Nephron progenitor cell (in vitro differentiated cells): ENCODE results near the gene GYG1.

ENCODE experiments used
- DNase-seq: peaks from one replicate; pipeline ENCODE4 v3.0.0; 2021
- H3K27ac Mint-ChIP-seq: 2 replicates; pipeline ENCODE4 v1.8.0; 2021; ENCODE audit warnings: mild to moderate bottlenecking, moderate library complexity, mixed read lengths
- H3K27me3 Mint-ChIP-seq: 2 replicates; pipeline ENCODE4 v1.8.0; 2021; ENCODE audit warnings: mild to moderate bottlenecking, low read depth, mixed read lengths; ENCODE audit not compliant: poor library complexity
- H3K36me3 Mint-ChIP-seq: 2 replicates; pipeline ENCODE4 v1.8.0; 2021; ENCODE audit warnings: low read depth, mixed read lengths
- H3K4me1 Mint-ChIP-seq: 2 replicates; pipeline ENCODE4 v1.8.0; 2021; ENCODE audit warnings: mixed read lengths
- H3K4me3 Mint-ChIP-seq: 2 replicates; pipeline ENCODE4 v1.8.0; 2021; ENCODE audit warnings: mild to moderate bottlenecking, moderate library complexity, mixed read lengths
- H3K9me3 Mint-ChIP-seq: 2 replicates; pipeline ENCODE4 v1.8.0; 2021; ENCODE audit warnings: mild to moderate bottlenecking, moderate library complexity, mixed read lengths
- CTCF ChIP-seq: fragments of 200-600 bp; sonication (generic); IDR thresholded peaks from 2 replicates; pipeline ENCODE4 v1.5.0; 2021; ENCODE audit warnings: antibody characterized with exemption

Gene GYG1

DNA sequence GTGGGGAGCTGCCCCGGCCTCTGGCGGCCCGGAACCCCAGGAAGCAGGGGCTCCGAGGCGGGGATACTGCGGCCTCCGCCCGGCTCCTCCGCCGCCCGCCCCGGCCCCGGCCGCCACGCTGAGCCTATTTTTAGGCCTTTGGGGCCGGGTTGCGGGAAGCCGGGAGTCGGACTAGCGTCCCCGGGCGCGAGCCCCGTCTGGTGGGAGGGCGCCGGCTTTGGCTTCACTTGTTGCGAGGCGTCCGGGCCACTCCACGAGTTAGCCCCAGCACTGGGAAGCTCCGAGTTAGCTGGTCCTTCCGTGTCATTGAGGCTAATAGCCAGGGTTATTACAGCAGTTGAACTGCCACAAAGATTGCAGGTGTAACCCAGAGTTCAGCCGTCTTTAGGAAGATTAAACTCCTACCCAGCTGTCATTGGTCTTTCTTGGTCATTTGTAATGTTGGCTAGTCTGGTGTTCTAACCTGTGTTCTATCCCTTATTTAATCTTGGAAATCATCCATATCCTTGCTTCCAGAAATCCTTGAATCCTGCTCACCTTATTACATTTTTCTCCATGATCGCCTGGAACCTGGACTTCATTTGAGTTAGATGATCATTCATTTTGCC, 791 bp downstream of the GYG1 start:
- peaks cover 14% of the 10 kb centered on the region for H3K36me3 Mint-ChIP-seq
- H3K27ac Mint-ChIP-seq, result no peak overlapping the region
- DNase-seq, result peak; percentile 66
- no peaks in the 10 kb centered on the region for H3K9me3 Mint-ChIP-seq
- H3K4me1 Mint-ChIP-seq, result peaks cover 5% of the 10 kb centered on the region
- peaks cover 17% of the 10 kb centered on the region for H3K27me3 Mint-ChIP-seq
- TF ChIP-seq CTCF, result no peak
- peak overlapping the region; percentile 79 for H3K4me3 Mint-ChIP-seq

DNA sequence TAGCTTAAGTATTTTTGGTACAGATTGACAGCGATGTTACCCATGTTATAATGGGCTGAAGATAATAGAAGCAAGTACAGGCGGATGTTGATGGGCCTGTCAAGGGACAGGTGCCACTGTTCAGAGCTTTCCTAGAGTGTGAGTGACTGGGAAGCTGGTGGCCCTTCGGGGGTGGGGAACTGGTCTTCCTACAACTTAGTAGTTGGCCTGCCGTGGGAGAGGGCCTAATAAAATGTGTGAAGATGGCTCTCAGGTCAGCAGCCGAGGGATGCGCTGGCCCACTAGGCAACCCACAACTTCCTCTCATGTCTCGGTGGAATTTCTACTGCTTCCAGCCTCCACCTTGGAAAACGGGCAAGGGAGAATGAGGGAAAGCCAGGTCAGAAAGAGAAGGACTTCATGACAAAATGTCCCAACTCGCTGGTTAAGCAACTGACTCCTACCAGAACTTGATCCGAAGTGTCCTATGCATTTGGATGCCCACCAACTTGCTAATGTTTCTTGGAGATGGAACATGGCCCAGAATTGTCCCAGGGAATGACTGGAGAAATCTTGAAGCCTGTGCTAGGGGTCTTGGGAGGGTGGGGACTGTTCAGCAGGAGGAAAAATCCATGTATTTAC, 1.4 kb downstream of the GYG1 start:
- H3K36me3 Mint-ChIP-seq, result peaks cover 14% of the 10 kb centered on the region
- H3K4me3 Mint-ChIP-seq, result peak overlapping the region; percentile 78
- H3K9me3 Mint-ChIP-seq, result no peaks in the 10 kb centered on the region
- no peak for TF ChIP-seq CTCF
- peaks cover 5% of the 10 kb centered on the region for H3K4me1 Mint-ChIP-seq
- DNase-seq, result no peak
- no peak overlapping the region for H3K27ac Mint-ChIP-seq
- H3K27me3 Mint-ChIP-seq, result peaks cover 16% of the 10 kb centered on the region

DNA sequence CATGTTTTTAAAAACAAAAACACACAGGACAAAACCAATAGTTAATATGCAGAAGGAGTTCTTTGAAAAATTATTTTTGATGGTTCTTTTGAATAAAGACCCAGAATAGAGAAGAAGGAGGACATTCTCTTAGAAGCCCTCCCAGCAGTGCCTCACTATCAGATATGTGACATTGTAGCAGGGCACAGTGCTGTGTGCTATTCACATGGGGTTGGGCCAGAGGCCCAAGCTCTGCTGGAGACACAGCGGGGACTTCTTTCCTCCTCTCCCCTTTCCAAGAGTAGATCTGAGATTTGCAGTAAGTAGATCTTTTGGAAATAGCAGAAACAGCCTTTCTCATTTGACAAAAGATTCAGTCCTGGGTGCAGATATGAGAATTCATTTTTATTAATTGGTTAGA, 6.3 kb downstream of the GYG1 start:
- no peak for TF ChIP-seq CTCF
- peaks cover 6% of the 10 kb centered on the region for H3K27me3 Mint-ChIP-seq
- no peak for DNase-seq
- peaks cover 1% of the 10 kb centered on the region for H3K4me1 Mint-ChIP-seq
- H3K27ac Mint-ChIP-seq, result no peak overlapping the region
- no peaks in the 10 kb centered on the region for H3K9me3 Mint-ChIP-seq
- peaks cover 14% of the 10 kb centered on the region for H3K36me3 Mint-ChIP-seq
- no peak overlapping the region for H3K4me3 Mint-ChIP-seq

DNA sequence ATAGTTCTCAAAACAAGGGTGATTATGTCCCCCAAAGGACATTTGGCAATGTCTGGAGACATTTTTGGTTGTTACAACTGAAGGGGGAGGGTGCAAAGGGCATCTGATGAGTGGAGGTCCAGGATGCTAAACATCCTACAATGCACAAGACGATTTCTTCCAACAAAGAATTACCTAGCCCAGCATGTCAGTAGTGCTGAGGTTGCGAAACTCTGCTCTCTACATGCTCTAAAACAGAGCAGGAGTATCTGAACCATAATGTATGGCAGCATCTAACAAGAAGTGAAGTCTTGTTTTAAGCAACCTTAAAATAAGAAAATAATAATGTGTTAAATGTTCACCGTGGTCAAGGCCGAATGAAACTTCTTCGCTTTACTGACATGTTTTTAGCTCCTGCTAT, 7.0 kb downstream of the GYG1 start:
- H3K36me3 Mint-ChIP-seq, result peaks cover 14% of the 10 kb centered on the region
- H3K27ac Mint-ChIP-seq, result no peak overlapping the region
- no peak overlapping the region for H3K4me3 Mint-ChIP-seq
- DNase-seq, result no peak
- no peaks in the 10 kb centered on the region for H3K9me3 Mint-ChIP-seq
- peaks cover under 1% of the 10 kb centered on the region for H3K27me3 Mint-ChIP-seq
- TF ChIP-seq CTCF, result no peak
- H3K4me1 Mint-ChIP-seq, result no peaks in the 10 kb centered on the region

GRCh38 chr3:148998715-148999423, 7.5 kb downstream of the GYG1 start:
- DNase-seq, result no peak
- H3K4me3 Mint-ChIP-seq, result no peak overlapping the region
- no peaks in the 10 kb centered on the region for H3K9me3 Mint-ChIP-seq
- H3K27me3 Mint-ChIP-seq, result no peaks in the 10 kb centered on the region
- TF ChIP-seq CTCF, result no peak
- H3K27ac Mint-ChIP-seq, result no peak overlapping the region
- peaks cover 14% of the 10 kb centered on the region for H3K36me3 Mint-ChIP-seq
- H3K4me1 Mint-ChIP-seq, result peaks cover 2% of the 10 kb centered on the region
